Activated CD8-positive, alpha-beta memory T cell treated with anti-CD3 and anti-CD28 coated beads for 24 hours (primary cell): ENCODE data around the gene ZNF385D.

Experiments
- DNase-seq: peaks from one replicate; pipeline ENCODE4 v3.0.0-alpha.2; 2020

ZNF385D gene

DNA sequence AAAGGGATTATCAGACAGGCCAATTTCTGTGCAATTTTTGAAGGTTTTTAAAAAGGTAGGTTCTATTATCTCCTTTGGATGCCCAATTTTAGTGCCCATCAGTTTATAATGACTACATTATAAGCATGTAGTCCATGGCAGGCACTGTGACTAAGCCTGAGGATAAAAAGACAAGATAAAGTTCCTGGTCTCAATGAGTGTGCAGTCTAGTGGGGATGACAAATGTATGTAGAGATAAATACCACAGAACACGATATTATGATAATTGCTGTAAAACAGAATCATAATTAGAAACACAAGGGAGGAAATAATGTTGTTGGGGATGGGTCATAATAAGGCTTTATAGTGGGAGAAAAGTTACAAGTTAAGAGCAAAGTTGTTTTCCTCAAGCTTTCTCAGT, 163.1 kb downstream of the ZNF385D start:
- DNase-seq = no peak

DNA sequence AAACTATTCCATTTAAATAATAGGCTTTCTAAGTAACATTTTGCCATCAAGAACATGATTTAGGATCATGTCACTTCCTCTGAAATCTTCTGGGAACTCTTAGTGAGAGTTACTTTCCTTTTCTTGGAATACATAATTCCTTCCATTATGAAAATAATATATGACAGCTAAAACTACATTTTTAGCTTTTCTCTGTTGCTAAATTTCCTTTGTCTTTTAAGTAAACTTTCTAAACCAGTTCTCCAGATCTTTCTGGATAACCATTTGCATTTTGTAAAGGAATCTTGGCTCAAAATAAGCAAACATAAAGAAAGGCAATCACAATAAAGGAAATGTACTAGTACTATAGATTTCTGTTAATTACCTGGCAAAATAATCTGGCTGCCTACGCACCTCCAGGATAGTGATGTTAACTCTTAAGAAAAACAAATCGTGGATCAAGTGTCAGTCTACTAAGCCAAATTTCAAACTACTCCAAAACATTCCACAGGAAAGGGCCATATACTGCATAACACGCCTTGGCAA, 165.7 kb downstream of the ZNF385D start:
- no peak for DNase-seq

DNA sequence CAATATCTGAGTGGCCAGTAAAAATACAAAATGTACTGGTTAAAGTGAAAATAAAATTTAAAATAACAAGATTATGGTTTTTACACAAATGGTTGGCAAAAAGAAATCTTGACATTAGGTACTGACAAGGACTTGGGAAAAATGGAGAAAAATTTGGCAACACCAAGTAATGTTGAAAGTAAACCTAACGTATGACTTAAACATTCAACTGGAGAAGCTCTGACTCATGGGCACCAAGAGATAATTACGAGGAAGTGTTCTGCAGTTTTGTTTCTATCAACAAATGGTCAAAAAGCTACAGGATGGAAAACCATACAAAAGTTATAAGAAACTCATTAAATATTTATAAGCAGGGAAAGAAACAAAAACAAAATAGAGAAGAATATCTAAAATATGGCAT, 177.7 kb downstream of the ZNF385D start:
- no peak for DNase-seq

DNA sequence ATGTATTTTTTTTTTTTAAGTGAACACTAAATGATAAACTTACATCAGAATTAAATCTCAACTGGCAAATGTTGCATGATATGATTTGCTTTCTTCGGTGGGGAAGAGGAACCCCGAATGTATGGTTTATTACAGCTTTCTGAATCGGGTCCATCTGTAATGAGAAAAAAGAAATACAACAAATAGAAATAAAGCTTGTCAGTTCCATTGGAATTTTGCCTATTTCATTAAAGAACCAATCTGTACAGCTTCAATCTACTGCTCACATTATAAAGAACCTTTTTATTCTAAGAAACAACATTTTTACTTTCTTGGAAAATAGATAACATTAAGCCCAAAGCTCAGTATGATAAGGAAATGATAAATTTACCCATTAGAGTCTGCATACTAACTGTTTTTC, 186.5 kb downstream of the ZNF385D start:
- DNase-seq = no peak

DNA sequence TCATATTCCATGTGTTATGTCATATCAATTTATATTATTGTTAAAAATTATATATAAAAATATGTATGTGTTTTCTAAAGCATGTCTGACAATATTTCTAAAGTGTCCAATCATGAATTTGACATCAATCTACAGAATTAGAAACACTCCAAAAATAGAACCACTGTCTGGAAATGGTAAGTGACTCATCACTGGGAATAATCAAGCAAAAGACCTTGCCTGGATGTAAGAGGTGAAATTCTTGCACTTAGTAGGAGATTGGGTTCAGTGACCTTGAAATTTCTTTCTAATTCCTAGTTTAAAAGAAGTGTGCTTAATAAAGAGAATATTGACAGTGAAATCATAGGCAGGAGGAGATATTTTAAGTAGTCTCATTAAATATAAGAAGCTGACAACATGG, 188.8 kb downstream of the ZNF385D start:
- DNase-seq = no peak

DNA sequence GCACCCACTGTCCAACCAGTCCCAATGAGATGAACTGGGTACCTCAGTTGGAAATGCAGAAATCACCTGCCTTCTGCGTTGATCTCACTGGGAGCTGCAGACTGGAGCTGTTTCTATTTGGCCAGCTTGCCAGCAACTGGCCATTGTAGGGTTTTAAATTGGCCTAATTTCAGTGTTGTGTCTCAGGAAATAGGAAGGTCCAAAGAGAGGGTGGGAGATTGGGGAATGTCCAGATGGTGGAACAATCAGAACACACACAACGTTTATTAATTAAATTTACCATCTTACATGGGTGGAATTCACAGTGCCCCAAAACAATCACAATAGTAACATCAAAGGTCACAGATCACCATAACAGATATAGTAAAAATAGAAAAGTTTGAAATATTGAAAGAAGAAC, 189.5 kb downstream of the ZNF385D start:
- DNase-seq = no peak

DNA sequence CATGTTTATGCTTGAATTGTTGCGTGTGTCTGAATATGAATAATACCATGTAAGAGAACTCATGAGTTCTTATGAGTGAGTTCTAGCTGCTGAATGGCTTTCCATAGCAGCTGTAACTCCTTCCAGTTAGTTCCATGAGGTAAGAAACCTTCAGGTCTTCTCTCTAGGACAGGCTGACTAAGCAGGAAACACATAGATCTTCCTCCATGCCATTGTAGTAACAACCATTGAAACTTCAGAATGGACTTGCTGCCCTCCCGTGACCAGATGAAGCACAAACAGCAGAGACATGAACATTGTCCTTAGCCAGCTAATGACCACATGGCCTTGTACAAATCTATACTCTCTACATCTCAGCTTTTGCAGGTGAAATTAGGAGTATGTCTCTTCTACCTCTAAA, 200.0 kb downstream of the ZNF385D start:
- no peak for DNase-seq

DNA sequence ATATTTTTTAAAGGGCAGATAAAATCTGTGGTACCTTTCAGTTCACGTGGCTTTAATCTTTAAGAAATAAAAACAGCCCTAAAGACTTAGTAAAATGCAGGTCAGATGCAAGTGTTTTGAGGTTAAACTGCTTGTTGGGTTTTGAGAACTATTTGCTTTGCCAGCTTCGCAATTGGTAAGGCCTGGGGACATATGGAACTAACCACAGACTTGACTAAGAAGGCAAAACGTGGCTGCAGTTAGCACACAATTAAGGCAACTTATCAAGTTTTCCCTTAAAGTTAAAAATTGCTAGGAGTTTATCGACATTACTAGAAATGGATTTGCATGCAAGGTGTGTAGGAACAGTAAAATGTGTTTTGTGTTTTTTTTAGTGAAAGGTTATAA, 206.9 kb downstream of the ZNF385D start:
- no peak for DNase-seq

DNA sequence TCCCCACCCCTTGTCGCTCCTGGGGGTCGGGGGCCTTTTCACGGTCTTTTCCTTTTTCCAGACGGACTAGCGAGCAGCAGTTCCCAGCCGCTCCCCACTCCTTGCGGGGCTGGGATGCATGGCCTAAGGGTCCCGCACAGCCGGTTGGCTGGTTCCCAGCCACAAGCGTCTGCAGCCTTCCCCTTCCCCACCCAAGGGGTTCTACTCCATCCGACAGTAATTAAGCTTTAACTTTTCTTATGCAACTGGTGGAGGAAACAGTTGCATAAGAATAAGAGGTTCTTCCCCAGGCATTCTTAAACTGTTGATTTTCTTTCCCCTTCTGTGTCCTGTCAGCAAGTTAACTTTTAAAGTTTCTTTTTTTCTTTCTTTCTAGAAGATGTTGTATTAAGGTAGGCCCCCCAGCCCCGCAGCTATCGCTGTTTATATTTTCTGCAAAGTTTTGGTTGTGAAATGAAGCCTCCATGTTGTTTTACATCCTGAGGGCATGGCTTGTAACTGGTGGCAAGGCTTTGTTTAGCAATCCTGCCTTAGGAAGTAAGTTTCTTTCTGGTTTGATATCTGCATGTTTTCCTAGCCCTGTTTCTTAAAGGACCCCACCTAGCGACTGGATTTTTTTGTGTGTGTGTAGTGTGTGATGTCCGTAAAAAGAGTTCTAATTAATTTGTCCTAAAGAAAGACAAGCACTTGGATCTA, 207.5 kb downstream of the ZNF385D start:
- no peak for DNase-seq

DNA sequence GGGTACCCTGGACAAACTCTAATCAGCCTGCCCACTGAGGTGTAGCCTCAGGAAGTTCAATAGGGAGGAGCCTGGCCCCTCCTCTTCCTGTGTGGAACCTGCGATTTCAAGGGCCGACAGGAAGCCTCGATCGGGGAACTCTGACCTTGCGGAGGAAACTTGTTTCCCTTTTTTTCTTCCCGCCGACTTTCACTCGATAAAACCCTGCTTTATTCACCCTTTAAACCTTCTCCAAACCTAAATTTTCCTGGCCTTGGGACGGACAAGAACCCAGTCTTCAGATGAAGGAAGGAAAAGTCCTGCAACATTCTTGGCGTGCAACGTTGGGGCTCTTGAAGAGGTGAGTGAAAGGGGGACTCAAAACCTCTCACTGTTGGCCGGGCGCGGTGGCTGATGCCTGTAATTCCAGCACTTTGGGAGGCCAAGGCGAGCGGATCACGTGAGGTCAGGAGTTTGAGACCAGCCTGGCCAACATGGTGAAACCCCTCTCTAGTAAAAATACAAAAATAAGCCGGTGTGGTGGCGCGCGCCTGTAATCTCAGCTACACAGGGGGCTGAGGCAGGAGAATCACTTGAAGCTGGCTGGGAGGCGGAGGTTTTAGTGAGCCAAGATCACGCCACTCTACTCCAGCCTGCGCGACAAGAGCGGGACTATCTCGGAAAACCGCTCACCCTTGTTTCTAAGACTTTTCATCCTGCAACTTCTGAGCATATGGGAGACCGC, 208.2 kb downstream of the ZNF385D start:
- DNase-seq = no peak

DNA sequence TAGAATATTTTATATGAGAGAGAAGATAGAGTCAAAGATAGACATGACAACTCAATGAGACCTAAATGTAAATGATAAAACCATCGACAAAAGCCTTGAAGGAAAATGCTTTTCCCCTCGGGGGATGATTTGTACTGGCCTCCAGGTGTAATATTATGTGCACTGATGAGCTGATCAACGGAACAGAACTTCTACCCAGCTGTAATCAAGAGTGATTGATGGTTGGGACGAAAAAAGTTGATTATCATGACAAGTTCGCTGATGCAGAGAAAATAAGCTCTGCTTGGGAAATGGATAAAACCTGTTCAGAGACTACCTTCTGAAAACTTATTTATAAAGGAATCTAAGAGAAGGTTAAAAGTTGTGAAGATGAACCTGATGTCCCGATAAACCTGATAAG, 210.7 kb downstream of the ZNF385D start:
- no peak for DNase-seq

DNA sequence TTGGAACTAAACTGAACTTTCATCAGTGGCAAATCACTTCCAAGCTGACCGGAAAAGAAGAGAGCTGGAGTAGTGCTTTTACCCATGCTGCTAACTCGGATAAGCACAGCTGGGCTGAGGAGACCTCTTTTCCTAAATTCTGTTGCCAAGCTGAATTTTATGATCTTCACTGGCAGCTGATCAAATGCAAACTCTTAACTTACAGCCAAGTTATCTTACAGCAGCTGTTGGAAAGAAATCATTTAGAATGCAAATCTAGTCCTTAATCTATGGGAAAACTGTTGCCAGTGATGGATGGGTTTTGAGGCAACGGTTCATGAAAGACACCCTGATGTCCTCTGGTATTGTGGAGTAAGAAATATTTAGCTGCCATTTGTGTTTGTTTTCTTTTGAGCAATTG, 216.5 kb downstream of the ZNF385D start:
- no peak for DNase-seq

DNA sequence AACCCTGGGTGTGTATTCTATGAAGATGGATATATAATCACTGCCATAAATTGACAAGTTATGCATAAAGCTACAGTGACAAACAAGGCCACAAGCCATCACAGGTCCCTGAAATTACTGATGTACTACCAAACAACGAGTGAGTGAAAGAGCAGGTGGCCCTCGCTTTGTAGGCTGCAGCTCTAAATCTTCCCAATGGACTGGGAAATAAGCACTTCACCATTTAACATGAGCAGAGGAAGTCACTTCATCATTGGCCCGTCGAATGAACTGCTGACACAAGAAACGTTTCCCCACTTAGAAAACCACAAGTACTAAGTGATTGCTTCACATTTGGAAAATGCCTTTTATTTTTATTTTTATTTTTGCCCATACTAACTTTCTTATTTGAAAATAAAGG, 218.0 kb downstream of the ZNF385D start:
- no peak for DNase-seq

DNA sequence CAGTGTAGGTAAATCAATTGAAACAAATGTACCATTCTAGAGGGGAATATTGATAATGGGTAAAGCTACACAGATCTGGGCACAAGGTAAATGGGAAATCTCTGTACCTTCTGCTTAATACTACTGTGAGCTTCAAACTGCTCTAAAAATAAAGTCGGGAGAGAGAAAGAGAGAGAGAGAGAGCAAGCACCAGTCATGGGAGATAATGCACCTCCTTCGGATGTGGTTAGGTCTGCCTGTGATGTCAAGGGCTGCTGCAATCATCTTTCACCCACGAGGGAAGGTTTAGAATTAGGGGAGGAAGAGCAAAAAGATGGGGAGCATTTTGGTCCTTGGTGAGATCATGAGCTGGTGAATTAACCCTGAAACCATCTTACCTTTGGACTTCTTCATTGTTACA, 219.1 kb downstream of the ZNF385D start:
- no peak for DNase-seq

DNA sequence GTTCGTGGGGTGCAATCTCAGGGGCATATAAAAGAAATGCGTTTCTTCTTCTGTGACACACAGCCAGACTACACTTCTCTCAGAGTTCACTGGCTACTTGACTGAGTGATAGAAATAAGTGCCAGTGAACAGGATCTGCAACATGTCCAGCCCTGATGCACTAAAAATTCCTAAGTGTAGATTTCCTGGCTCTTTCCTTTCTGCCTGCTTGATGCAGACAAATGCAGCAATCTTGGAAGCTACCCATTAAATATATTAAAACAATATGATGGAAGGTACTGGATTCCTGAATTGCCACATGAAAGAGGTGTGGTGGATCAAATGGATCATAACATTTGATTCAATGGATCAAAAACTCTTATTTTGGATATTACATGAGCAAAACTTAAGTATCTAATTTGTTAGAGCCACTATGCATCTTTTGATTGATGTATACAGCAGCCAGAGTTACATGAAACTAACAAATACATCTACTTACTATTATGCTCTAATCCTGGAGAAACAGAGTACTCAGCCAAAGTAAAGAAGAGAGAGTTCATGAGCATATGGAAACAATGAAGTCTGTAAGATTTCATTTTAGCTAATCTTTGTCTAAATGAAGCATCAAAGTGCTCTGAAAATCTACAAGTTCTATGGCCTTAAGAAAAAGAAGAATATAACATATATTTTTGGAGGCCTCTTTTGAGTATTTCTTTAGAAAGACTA, 222.6 kb downstream of the ZNF385D start:
- DNase-seq = no peak

DNA sequence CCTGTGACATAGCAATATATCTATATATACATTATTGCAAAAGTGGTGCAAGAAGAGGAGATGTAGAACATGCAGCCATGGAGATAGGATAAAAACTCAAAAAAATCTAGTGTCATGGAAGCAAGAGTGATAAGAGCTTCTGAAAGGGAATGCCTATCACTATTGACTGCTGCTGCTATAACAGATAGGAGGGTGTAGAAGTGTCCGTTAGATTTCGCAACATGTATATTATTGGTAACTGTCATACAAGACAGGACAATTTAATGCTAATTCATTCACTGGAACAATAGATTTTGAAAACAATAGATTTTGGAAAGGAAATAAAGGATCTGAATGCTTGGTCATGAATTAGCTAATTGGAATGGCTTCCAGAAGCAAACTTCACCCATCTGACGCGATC, 224.5 kb downstream of the ZNF385D start:
- DNase-seq = no peak

DNA sequence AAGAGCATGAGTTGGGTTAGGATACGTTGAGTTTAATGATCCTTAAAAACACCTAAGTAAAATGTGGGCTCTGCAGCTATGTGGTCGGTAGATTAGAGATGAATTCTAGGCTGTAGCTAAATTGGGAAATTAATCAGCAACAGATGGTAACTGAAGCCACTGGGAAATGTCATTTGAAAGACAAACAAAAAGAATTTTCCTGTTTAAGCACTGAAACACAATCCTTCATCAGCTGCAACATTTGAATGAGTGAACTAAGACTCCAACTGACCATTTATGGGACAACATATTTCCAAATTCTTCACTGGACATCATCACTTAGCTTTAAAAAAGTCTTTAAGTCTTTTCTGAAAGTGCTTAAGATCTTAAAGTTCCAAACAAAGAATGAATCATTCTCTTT, 226.9 kb downstream of the ZNF385D start:
- no peak for DNase-seq

DNA sequence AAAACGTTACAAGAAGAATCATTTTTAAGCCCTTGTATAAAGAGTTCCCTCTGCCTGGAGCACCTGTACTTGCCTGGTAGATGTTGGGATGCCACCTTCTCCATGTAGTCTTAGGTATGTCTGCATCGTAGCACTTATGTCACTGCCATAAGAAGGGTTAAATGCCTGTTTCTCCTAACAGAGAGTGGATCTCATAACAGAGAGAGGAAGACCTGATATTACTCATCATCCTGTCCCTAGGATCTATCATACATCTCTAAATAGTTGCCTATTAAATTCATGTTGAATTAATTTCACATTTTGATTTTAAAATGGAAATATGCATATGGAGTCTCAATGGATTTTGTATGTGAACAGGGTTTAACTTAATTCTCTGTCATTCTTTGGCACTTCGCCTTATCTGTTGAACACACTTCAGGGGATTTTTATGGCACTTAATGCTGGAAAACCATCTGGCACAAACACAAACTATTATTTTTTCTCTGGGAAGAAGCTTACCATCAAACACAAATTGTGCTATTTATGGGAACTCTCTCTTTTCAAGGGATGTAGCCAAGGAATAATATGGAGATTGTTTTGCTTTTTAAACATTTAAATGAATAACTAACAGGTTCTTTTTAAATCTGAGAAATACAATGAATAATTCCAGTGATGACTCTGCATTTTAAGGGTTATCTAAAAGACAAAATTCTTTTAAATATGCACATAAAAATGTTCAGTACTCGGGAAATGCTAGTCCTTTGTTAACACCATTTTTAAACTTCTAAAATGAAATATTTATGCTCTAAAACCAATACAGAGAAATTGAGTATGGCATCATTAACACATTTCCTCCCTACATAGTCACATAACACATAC, 230.7 kb downstream of the ZNF385D start:
- no peak for DNase-seq

DNA sequence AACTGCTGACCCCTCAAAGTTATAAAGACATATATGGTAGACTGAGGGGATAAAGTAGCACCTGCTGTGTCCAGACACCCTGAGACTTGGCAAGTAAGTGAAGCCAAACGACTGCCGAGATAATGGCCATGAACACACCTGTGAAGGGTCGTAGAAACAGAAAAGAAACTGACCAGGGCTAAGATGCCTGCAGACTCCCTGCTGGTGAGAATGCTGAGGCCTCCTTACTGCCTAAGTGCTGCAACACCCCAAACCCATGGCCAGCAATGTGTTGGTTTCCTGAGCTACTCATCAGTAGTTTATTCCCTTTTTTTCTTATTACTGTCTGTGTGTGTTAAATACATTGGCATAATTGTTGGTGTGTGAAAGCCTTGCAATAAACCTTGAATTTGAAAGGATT, 233.8 kb downstream of the ZNF385D start:
- no peak for DNase-seq

DNA sequence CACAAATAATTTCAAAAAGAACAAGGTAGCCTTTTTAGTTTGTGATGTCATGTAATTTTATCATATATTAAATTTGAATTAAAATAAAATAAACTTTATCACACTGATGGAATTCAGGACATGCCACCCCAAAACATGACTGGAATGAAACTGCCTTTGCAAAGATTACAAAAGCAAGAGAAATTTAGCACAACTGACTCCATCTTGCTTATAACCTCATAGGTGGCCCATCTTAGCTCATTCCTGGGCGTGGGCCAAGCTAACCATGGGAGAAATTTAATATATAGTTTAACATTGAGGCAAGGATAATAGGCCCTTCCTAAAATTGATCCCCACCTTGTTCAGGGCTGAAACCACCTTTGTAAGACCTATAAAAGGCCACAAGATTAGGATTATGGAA, 235.6 kb downstream of the ZNF385D start:
- no peak for DNase-seq

DNA sequence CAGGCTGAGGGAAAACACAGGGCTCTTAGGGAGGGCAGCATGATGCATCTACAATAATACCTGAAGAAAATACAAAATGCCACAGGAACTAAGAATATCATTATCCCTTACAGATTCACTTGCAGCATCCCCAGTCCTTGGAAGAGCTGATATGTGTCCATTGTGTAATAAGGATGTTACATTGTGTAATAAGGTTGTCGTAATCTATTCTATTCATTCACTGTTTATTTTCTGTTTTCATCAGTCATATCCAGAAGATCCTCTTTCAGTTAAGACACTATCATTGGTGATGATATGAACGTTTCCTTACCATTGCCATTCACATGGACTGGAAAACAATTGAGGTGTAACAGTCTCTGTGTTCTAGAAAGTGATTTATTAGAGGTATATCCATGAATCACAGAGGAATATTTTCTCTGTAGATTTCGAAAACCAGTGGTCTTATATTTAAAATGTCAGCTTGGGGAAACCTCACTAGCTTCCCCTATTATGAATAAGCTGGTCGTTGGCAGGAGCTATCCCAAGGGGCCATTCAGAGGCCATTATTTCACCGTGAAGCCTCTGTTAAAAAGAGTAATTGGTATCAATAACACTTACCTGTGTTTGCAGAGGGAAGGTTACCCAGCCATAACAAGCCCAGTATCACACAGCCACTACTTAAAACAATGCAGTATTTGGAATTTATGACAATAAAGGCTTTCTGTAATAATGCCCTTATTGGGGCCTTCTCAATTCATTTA, 241.1 kb downstream of the ZNF385D start:
- no peak for DNase-seq

DNA sequence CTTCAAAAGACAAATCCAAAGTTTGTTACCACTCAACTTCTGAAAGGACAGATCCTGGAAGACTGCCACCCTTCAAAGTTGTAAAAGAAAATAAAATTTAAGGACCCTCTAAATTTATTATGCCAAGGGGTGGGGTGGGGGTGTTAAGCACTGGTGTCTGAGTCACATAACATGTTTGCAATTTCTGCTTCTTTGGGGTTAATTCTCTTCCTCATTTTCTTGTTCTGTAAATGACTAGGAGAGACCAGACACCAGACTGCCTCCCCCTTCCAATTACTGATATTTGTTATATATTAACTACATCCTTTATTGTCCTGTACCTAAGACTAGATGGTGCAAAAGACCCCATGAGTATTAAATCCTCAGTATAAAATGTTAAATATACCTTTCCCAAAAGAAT, 242.8 kb downstream of the ZNF385D start:
- DNase-seq = no peak
